NCI-H524 (cell line): ENCODE data around the gene E2F3.
"Not testable (repeated sequence)": the region's sequence is repeated elsewhere in the genome, so short reads cannot be mapped to it uniquely, and the experiment has no call there.

ENCODE experiments used
- DNase-seq, 2 experiments: peaks; one replicate each; lab custom pipeline; 2025; lab: John Stamatoyannopoulos, UW

Gene E2F3

DNA sequence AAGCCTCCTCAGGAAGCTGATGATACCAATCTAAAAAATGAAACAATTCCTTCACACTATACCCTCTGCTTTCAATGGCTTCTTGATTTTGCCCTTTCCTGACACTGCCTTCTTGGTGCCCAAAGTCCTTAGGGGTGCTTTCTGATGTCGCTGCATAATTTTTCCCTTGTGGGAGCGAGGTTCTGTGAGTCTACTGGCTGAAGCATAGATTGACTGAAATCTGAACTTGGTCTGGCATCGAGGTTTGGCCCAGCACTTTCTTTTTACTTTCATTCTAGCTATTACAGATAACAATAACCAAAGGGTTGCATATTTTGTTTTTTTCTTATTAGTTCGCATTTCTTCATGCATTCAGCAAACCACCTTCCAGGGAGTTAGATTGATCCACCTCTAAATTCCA, 65.8 kb downstream of the E2F3 start:
- no peak for DNase-seq

DNA sequence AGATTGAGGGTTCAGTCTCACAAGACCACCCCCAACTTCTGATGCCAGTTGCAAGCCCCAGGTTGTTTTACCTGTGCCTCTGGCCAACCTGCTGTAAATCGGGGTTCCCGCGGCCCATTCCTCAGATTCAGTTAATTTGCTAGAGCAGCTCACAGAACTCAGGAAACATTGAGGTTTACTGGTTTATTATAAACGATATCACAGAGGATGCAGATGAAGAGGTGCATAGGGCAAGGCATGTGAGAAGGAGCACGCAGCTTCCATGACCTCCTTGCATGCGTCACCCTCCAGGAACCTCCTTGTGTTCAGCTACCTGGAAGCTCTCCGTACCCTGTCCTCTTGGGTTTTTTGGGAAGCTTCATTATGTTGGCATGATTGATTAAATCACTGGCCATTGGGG, 66.5 kb downstream of the E2F3 start:
- DNase-seq = no peak

- no peak for DNase-seq
These were observed 71.1 kb downstream of the E2F3 start for GRCh38 chr6:20472748-20473147.

GRCh38 chr6:20473518-20473917, 71.8 kb downstream of the E2F3 start:
- no peak for DNase-seq

DNA sequence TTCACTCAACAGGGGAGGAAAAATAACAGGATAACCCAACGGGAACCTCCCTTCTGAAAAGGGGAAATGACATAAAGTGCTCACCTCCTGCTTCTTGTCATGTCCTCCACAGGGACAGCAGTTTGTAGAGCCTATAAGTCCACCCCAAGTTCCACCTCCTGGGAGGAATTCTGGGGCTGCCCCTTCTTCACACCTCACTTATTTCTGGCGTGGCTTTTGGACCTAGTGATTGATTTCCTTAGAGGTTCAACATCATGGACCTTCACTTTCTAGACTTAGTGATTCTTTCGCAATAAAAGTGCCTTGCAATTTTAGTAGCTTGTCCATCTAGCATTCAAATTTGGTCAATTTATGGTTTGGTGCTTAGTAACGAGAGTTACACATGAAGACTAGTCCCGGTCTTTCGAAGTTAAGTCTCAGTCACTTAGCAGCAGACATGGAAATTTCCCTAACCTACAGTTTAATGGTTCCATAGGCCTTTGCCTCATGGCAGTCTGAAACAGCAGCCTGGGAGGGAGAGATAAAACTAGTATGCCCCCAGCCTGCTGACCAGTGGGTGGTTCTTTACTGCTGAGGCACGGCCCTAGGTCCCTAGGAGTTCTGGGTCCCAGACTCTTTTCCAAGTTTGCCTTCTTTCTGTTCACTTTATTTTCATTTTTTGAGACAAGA, 73.3 kb downstream of the E2F3 start:
- DNase-seq = no peak

DNA sequence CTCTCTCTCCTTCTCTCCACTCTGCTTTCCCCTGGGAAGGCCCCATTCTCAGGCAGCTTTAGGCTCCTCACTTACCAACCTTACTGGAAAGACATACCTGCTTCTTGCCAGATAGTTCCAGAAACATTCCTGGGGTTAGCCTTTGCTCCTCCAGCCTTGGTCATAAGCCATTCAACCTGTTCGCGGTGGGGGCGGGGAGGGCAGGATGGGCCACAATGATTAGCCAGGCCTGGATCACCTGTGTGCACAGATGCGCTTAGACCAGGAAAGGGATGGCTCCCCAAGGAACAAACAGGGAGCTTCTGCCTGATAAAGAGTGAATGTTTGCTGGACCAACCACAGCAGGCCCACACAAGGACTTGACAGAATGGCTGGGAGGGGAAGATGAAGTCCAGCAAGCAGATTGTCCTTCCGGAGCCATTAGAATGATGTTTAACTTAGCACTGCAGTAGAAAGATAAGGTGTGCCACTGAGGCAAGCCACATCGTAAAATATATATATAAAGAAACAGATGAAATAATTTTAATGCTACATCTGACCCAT, 74.9 kb downstream of the E2F3 start:
- DNase-seq = no peak

DNA sequence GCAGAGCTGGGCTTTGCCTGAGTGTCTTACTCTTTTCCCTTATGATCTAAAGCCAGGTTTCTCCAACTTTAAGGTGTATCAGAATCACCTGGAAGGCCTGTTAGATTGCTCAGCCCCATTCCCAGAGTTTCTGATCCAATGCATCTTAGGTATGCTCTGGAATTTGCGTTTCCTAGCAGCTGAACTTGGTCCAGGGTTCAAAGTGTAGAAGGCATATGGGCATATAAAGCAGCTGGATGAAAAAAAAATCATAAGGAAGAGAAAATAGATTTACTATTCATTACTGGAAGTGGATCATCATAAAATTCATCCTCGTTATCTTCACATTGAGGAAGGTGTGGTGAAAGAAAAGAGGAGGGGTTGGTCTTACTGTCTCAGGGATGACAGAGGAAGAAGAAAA, 75.8 kb downstream of the E2F3 start:
- DNase-seq = no peak

DNA sequence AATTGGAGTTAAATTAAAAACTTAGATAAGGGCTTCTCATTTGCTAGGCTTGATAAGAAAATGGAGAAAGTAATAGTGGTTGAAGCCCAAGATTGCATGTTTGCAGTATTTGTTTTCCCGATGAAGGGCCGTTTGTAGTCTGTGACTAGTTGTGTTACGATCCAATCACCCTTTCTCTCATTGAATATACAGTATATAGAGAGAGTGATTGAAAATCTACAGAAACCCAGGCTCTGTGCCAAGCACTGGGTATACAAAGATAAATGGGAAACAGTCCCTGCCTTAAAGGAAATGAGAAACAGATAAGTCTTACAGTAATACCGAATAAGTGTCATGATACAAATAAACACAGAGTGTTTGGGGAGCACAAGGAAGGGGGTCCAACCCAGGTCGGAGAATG, 77.4 kb downstream of the E2F3 start:
- no peak for DNase-seq

DNA sequence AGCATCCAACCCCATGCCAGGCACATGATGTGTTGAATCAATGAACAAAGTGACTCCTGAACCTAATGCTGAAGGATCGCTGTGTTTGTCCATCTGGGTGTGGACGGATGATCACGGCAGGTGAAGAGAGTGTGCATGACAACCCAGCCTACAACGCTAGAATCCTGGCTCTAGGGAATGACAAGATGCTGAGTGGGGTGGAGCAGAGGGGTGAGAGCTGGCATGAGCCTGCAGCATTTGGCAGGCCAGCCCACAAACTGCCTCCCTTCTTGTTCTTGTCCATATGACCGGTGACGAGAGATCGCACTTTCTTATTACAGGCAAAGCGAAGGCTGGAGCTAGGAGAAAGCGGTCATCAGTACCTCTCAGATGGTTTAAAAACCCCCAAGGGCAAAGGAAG, 77.8 kb downstream of the E2F3 start:
- no peak for DNase-seq

GRCh38 chr6:20481281-20481680, 79.6 kb downstream of the E2F3 start:
- DNase-seq = no peak

DNA sequence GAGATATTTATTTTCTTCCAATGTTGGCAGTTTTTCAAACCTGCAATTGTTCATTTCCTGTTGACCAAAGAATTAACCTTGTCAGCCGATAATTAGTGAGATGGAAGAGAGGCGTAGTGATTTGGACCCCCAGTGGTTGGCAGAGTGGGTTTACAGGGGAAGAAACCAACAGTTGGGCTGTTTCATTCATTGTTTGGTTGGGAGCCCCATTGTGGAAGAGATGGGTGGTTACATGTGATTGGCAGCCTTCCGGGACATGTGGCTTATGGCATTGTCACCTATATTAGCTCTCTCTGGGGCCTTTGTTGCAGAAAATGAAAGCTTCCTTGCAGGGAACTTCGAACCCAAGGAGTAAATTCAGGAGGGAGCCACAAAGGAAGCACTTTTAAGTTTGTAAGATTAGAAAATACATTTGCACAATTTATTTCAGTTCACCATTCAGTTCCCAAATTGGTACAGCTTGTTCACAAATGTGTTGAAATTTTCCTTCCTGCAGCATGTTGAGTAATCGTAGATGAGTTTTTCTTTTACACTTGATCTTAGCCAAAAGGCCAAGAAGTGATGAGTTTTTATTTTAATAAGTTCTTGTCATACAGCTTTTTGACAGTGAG, 82.3 kb downstream of the E2F3 start:
- DNase-seq = no peak

DNA sequence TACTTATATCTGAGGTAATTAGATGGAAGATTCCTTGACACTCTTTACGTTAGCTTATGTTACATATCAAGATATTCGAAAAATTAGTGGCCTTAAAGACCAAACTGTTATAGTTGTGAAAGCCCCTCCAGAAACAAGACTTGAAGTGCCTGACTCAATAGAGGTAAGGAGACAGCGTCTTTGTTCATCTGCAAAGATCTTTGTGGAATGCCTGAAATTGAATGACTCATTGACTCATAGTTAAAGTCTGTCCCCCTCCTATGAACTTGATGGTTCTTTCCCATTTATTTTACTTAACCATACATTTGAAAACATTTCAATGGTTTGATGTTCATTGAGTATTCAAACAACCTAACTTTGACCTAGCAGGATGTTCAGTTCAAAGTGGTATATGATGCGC, 85.0 kb downstream of the E2F3 start:
- no peak for DNase-seq

- DNase-seq = no peak
These were observed 86.1 kb downstream of the E2F3 start for GRCh38 chr6:20487669-20488375.

DNA sequence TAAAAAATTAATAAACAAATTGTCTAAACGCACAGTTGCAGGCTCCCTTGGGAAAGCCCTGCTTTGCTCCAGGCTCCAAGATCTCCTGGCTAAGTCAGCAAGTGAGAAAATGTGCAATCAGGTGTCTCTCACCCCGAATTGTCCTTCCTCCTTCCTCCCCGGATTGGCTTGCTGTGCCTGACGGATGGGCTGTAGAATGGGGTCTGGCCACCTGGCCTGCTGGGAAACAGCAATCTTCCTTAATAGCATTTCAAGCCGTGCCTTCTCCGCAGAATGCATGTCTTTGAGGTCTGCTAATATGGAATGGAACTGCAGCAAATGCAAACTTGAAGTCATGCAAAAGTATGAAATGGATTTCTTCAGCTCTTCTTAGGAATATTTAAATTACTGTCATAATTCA, 88.9 kb downstream of the E2F3 start:
- DNase-seq = no peak

- DNase-seq = no peak
These were observed 90.4 kb downstream of the E2F3 start for GRCh38 chr6:20492099-20492498.

- peak in 1 of 2 experiments; percentile 7 for DNase-seq
These were observed 95.7 kb downstream of the E2F3 start for GRCh38 chr6:20497216-20498040.

DNA sequence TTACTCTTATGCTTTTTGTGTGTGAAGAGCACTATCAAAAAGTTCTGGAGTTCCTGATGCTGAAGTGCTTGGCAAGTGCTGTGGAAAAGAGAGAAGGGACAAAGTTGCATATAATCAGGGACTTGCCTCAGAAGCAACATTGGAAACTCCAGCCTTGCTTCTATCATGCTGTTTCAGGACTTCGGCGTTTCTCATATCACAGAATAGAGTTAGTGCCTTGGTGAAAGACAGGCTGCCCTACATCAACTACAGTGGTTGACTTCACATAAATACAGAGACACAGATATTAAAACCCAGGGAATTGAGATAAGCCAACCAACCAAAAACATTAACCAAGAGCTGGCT, 96.3 kb downstream of the E2F3 start:
- no peak for DNase-seq

GRCh38 chr6:20509212-20509611, 107.5 kb downstream of the E2F3 start:
- DNase-seq = no peak

DNA sequence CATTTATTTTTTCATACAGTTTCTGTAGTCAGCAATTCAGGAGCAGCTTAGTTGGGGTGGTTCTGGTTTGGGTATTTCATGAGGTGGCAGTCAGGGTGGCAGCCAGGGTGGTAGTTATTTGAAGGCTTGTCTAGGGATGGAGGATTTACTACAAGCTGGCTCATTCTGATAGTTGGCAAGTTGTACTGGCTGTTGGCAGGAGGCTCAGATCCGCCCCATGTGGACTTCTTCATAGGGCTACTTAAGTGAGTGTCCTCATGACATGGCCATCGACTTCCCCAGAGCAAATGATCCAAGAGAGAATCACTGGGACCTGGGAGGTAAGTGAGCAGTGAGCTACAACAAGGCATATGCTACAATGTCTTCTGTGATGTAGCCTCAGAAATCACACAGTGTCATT, 110.2 kb downstream of the E2F3 start:
- DNase-seq = no peak

DNA sequence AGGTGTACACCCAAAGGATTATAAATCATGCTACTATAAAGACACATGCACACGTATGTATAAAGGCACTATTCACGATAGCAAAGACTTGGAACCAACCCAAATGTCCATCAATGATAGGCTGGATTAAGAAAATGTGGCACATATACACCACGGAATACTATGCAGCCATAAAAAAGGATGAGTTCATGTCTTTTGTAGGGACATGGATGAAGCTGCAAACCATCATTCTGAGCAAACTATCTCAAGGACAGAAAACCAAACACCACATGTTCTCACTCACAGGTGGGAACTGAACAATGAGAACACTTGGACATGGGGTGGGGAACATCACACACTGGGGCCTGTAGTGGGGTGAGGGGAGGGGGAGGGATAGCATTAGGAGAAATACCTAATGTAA, 123.5 kb downstream of the E2F3 start:
- not testable (repeated sequence) for DNase-seq

DNA sequence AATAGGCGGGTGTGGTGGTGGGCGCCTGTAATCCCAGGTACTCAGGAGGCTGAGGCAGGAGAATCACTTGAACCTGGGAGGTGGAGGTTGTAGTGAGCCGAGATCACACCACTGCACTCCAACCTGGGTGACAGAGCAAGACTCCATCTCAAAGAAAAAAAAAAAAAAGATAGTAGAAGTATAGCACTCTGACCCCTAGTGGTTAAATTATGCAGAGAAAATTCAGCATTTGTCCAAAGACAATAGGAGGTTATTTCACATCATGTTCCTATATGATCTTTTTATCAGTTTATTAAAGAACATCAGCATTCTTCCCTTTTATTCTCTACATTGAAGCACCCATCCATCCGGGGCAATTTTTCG, 127.4 kb downstream of the E2F3 start:
- DNase-seq = peak in 1 of 2 experiments; percentile 61

DNA sequence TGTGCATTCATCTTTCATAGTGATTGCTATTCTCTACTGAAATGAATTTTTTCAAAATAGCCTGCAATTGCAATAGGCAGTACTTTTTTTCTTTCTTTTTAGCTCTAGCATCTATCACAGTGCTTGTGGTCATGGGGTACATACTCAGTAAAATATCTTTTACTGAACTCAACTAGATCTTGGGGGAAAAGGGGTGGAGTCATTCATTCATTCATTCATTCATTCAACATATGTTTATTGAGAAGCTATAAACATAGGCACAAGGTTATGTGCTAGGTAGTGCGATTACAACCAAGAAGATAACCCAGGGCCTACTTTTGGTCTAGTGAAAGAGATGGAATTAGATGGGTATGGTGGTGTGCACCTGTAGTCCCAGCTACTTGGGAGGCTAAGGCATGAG, 131.2 kb downstream of the E2F3 start:
- DNase-seq = no peak
